HS-27A (cell line): Measurements from ENCODE around the gene EHMT2.
A peak's percentile ranks its signal among the peaks of the same experiment; 100 is the strongest.

Experiments
- DNase-seq: peaks from one replicate; pipeline ENCODE4 v3.0.0-alpha.2; 2012; ENCODE audit warnings: low read depth, missing footprints

EHMT2 gene

GRCh38 chr6:31888276-31889258 lies 8.9 kb downstream of the EHMT2 start:
- DNase-seq, result no peak

GRCh38 chr6:31887173-31888007 lies 10.1 kb downstream of the EHMT2 start:
- DNase-seq, result no peak

- no peak for DNase-seq
Observed at GRCh38 chr6:31886541-31886991, 10.9 kb downstream of the EHMT2 start.

GRCh38 chr6:31884528-31885035 lies 12.9 kb downstream of the EHMT2 start:
- DNase-seq, result no peak

GRCh38 chr6:31883676-31884075 lies 13.8 kb downstream of the EHMT2 start:
- DNase-seq, result no peak

GRCh38 chr6:31882344-31882743 lies 15.2 kb downstream of the EHMT2 start:
- no peak for DNase-seq

- no peak for DNase-seq
Observed at GRCh38 chr6:31881136-31881859, 16.2 kb downstream of the EHMT2 start.

- no peak for DNase-seq
Observed at GRCh38 chr6:31880616-31881015, 16.9 kb downstream of the EHMT2 start.

GRCh38 chr6:31879901-31880300 lies 17.6 kb downstream of the EHMT2 start:
- no peak for DNase-seq

GRCh38 chr6:31879143-31879542 lies 18.4 kb downstream of the EHMT2 start:
- no peak for DNase-seq

- DNase-seq, result no peak
Observed at GRCh38 chr6:31878726-31879125, 18.8 kb downstream of the EHMT2 start, which contains the start of gene SLC44A4. Gene SLC44A4, minus strand, starts transcription at chr6:31878997. Its CDS starts 17 bp downstream, at chr6:31878980.

- no peak for DNase-seq
Observed at GRCh38 chr6:31878222-31878621, 19.3 kb downstream of the EHMT2 start.

GRCh38 chr6:31877651-31878161 lies 19.8 kb downstream of the EHMT2 start:
- no peak for DNase-seq

GRCh38 chr6:31877125-31877650 lies 20.3 kb downstream of the EHMT2 start:
- DNase-seq, result no peak

GRCh38 chr6:31876357-31876756 lies 21.1 kb downstream of the EHMT2 start:
- no peak for DNase-seq

- DNase-seq, result no peak
Observed at GRCh38 chr6:31875877-31876276, 21.6 kb downstream of the EHMT2 start.

GRCh38 chr6:31874836-31875572 lies 22.5 kb downstream of the EHMT2 start:
- no peak for DNase-seq

- DNase-seq, result no peak
Observed at GRCh38 chr6:31874084-31874670, 23.3 kb downstream of the EHMT2 start.

- peak; percentile 19 for DNase-seq
Observed at GRCh38 chr6:31871046-31871659, 26.3 kb downstream of the EHMT2 start.
